ENCODE measurements around the gene BCL2.

BCL2 gene

GRCh38 chr18:63326011-63326410 is 6.4 kb upstream of the BCL2 start:
- no peak overlapping the region for H3K9ac ChIP-seq (ENCODE audit: low read depth, low read length)
- no peaks in the 10 kb centered on the region for H3K9me3 ChIP-seq (ENCODE audit: control insufficient read depth, insufficient read depth, low read length)
- no peak overlapping the region for H3K27ac ChIP-seq (ENCODE audit: low read depth, low read length)
- H3K36me3 ChIP-seq (ENCODE audit: control insufficient read depth, insufficient read depth, low read length): peaks cover 11% of the 10 kb centered on the region
- peaks cover 5% of the 10 kb centered on the region for H3K27me3 ChIP-seq (ENCODE audit: control insufficient read depth, insufficient read depth, low read length)
- no peak overlapping the region for H3K4me3 ChIP-seq (ENCODE audit: low read depth, low read length)
- peaks cover 7% of the 10 kb centered on the region for H3K4me1 ChIP-seq (ENCODE audit: control insufficient read depth, insufficient read depth, low read length)

GRCh38 chr18:63325086-63325686 is 5.6 kb upstream of the BCL2 start:
- H3K4me3 ChIP-seq (ENCODE audit: low read depth, low read length): no peak overlapping the region
- peaks cover 7% of the 10 kb centered on the region for H3K4me1 ChIP-seq (ENCODE audit: control insufficient read depth, insufficient read depth, low read length)
- no peak overlapping the region for H3K9ac ChIP-seq (ENCODE audit: low read depth, low read length)
- no peaks in the 10 kb centered on the region for H3K9me3 ChIP-seq (ENCODE audit: control insufficient read depth, insufficient read depth, low read length)
- H3K36me3 ChIP-seq (ENCODE audit: control insufficient read depth, insufficient read depth, low read length): peaks cover 4% of the 10 kb centered on the region; the same call in 1 of the 2 replicates
- H3K27me3 ChIP-seq (ENCODE audit: control insufficient read depth, insufficient read depth, low read length): peaks cover 10% of the 10 kb centered on the region
- H3K27ac ChIP-seq (ENCODE audit: low read depth, low read length): no peak overlapping the region

GRCh38 chr18:63322908-63323634 is 3.5 kb upstream of the BCL2 start:
- Histone ChIP-seq H3K36me3 (ENCODE audit: control insufficient read depth, insufficient read depth, low read length) (no peaks in the 10 kb centered on the region), H3K27me3 (ENCODE audit: control insufficient read depth, insufficient read depth, low read length) (peaks cover 24% of the 10 kb centered on the region), H3K9ac (ENCODE audit: low read depth, low read length) (no peak overlapping the region), H3K4me3 (ENCODE audit: low read depth, low read length) (no peak overlapping the region), H3K27ac (ENCODE audit: low read depth, low read length) (peak overlapping the region; percentile 8), H3K9me3 (ENCODE audit: control insufficient read depth, insufficient read depth, low read length) (no peaks in the 10 kb centered on the region), H3K4me1 (ENCODE audit: control insufficient read depth, insufficient read depth, low read length) (peaks cover 11% of the 10 kb centered on the region)

GRCh38 chr18:63322206-63322605 is 2.6 kb upstream of the BCL2 start:
- peaks cover 33% of the 10 kb centered on the region for H3K27me3 ChIP-seq (ENCODE audit: control insufficient read depth, insufficient read depth, low read length)
- H3K9me3 ChIP-seq (ENCODE audit: control insufficient read depth, insufficient read depth, low read length): no peaks in the 10 kb centered on the region
- no peak overlapping the region for H3K27ac ChIP-seq (ENCODE audit: low read depth, low read length)
- no peak overlapping the region for H3K4me3 ChIP-seq (ENCODE audit: low read depth, low read length)
- no peaks in the 10 kb centered on the region for H3K36me3 ChIP-seq (ENCODE audit: control insufficient read depth, insufficient read depth, low read length)
- H3K4me1 ChIP-seq (ENCODE audit: control insufficient read depth, insufficient read depth, low read length): peaks cover 11% of the 10 kb centered on the region
- H3K9ac ChIP-seq (ENCODE audit: low read depth, low read length): no peak overlapping the region

- peaks cover 37% of the 10 kb centered on the region for H3K27me3 ChIP-seq (ENCODE audit: control insufficient read depth, insufficient read depth, low read length)
- peaks cover 11% of the 10 kb centered on the region for H3K4me1 ChIP-seq (ENCODE audit: control insufficient read depth, insufficient read depth, low read length)
- no peaks in the 10 kb centered on the region for H3K36me3 ChIP-seq (ENCODE audit: control insufficient read depth, insufficient read depth, low read length)
- H3K9me3 ChIP-seq (ENCODE audit: control insufficient read depth, insufficient read depth, low read length): no peaks in the 10 kb centered on the region
- H3K27ac ChIP-seq (ENCODE audit: low read depth, low read length): no peak overlapping the region
- peak overlapping the region; percentile 64 for H3K4me3 ChIP-seq (ENCODE audit: low read depth, low read length)
- no peak overlapping the region for H3K9ac ChIP-seq (ENCODE audit: low read depth, low read length)
Observed at GRCh38 chr18:63321291-63321690, 1.7 kb upstream of the BCL2 start.

GRCh38 chr18:63320975-63321265 is 1.4 kb upstream of the BCL2 start:
- Histone ChIP-seq H3K27me3 (ENCODE audit: control insufficient read depth, insufficient read depth, low read length) (peaks cover 37% of the 10 kb centered on the region), H3K27ac (ENCODE audit: low read depth, low read length) (no peak overlapping the region), H3K9me3 (ENCODE audit: control insufficient read depth, insufficient read depth, low read length) (no peaks in the 10 kb centered on the region), H3K4me1 (ENCODE audit: control insufficient read depth, insufficient read depth, low read length) (peaks cover 11% of the 10 kb centered on the region), H3K4me3 (ENCODE audit: low read depth, low read length) (peak overlapping the region; percentile 64), H3K9ac (ENCODE audit: low read depth, low read length) (peak overlapping the region; percentile 15; the same call in 1 of the 2 replicates), H3K36me3 (ENCODE audit: control insufficient read depth, insufficient read depth, low read length) (no peaks in the 10 kb centered on the region)

- no peaks in the 10 kb centered on the region for H3K36me3 ChIP-seq (ENCODE audit: control insufficient read depth, insufficient read depth, low read length)
- peaks cover 37% of the 10 kb centered on the region for H3K27me3 ChIP-seq (ENCODE audit: control insufficient read depth, insufficient read depth, low read length)
- peak overlapping the region; percentile 15; the same call in 1 of the 2 replicates for H3K9ac ChIP-seq (ENCODE audit: low read depth, low read length)
- H3K4me1 ChIP-seq (ENCODE audit: control insufficient read depth, insufficient read depth, low read length): peaks cover 11% of the 10 kb centered on the region
- H3K9me3 ChIP-seq (ENCODE audit: control insufficient read depth, insufficient read depth, low read length): no peaks in the 10 kb centered on the region
- no peak overlapping the region for H3K27ac ChIP-seq (ENCODE audit: low read depth, low read length)
- peak overlapping the region; percentile 64 for H3K4me3 ChIP-seq (ENCODE audit: low read depth, low read length)
Observed at GRCh38 chr18:63320123-63320974, 780 bp upstream of the BCL2 start.

- peaks cover 11% of the 10 kb centered on the region for H3K4me1 ChIP-seq (ENCODE audit: control insufficient read depth, insufficient read depth, low read length)
- peaks cover 37% of the 10 kb centered on the region for H3K27me3 ChIP-seq (ENCODE audit: control insufficient read depth, insufficient read depth, low read length)
- peak overlapping the region; percentile 73 for H3K4me3 ChIP-seq (ENCODE audit: low read depth, low read length)
- H3K9me3 ChIP-seq (ENCODE audit: control insufficient read depth, insufficient read depth, low read length): no peaks in the 10 kb centered on the region
- no peak overlapping the region for H3K9ac ChIP-seq (ENCODE audit: low read depth, low read length)
- no peaks in the 10 kb centered on the region for H3K36me3 ChIP-seq (ENCODE audit: control insufficient read depth, insufficient read depth, low read length)
- no peak overlapping the region for H3K27ac ChIP-seq (ENCODE audit: low read depth, low read length)
Observed at GRCh38 chr18:63318889-63319382, 633 bp downstream of the BCL2 start.

GRCh38 chr18:63317982-63318888 is 1.3 kb downstream of the BCL2 start:
- Histone ChIP-seq H3K4me3 (ENCODE audit: low read depth, low read length) (peak overlapping the region; percentile 73), H3K27me3 (ENCODE audit: control insufficient read depth, insufficient read depth, low read length) (peaks cover 37% of the 10 kb centered on the region), H3K4me1 (ENCODE audit: control insufficient read depth, insufficient read depth, low read length) (peaks cover 11% of the 10 kb centered on the region), H3K9ac (ENCODE audit: low read depth, low read length) (no peak overlapping the region), H3K36me3 (ENCODE audit: control insufficient read depth, insufficient read depth, low read length) (no peaks in the 10 kb centered on the region), H3K27ac (ENCODE audit: low read depth, low read length) (no peak overlapping the region), H3K9me3 (ENCODE audit: control insufficient read depth, insufficient read depth, low read length) (no peaks in the 10 kb centered on the region)

GRCh38 chr18:63317556-63317946 is 2.0 kb downstream of the BCL2 start:
- H3K36me3 ChIP-seq (ENCODE audit: control insufficient read depth, insufficient read depth, low read length): no peaks in the 10 kb centered on the region

More at GRCh38 chr18:63317556-63317946, 2.0 kb downstream of the BCL2 start:
- Histone ChIP-seq H3K4me1 (ENCODE audit: control insufficient read depth, insufficient read depth, low read length) (peaks cover 7% of the 10 kb centered on the region), H3K27me3 (ENCODE audit: control insufficient read depth, insufficient read depth, low read length) (peaks cover 37% of the 10 kb centered on the region), H3K9me3 (ENCODE audit: control insufficient read depth, insufficient read depth, low read length) (no peaks in the 10 kb centered on the region), H3K9ac (ENCODE audit: low read depth, low read length) (no peak overlapping the region), H3K4me3 (ENCODE audit: low read depth, low read length) (peak overlapping the region; percentile 73), H3K27ac (ENCODE audit: low read depth, low read length) (no peak overlapping the region)

All from HUES48 (cell line).